22Rv1 (cell line): ENCODE data around the gene SLC20A1.

Experiments
- CTCF ChIP-seq: fragments of 450-650 bp; IDR thresholded peaks from 2 replicates; pipeline ENCODE4 v1.5.1; 2017; ENCODE audit warnings: mild to moderate bottlenecking
- ZFX ChIP-seq: fragments of 450-650 bp; IDR thresholded peaks from 2 replicates; pipeline ENCODE4 v1.6.1; 2017; ENCODE audit warnings: antibody characterized with exemption, borderline replicate concordance

DNA sequence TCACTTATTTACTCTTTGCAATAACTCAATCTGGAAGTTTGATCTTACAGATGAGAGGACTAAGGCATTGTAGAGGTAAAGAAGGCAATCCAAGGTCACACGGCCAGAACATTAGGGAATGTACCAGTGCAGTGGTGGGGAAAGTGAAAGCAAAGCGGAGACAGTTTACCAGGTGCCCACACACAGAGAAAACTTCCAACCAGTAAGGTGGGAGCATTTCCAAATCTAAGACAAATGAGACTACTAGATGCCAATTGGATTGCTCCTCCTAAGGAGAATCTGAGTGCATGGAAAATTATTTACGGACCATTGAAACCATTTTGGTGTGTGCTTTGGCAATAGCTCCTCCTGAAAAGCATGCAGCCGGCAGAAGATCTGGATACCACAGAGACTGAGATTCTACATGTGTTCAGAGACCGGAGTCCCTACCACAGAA, 34.9 kb downstream of the SLC20A1 start:
- TF ChIP-seq CTCF (no peak), ZFX (no peak)
